ENCODE results near the gene CYB5RL. TPM values are rescaled to one million over a fixed set of nuclear protein-coding genes. Genes with fewer than 3 reads are reported as not detected.

Gene CYB5RL, protein sequence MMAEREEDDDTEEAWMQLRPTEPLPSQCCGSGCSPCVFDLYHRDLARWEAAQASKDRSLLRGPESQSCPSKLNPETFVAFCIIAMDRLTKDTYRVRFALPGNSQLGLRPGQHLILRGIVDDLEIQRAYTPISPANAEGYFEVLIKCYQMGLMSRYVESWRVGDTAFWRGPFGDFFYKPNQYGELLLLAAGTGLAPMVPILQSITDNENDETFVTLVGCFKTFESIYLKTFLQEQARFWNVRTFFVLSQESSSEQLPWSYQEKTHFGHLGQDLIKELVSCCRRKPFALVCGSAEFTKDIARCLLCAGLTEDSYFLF
- total RNA-seq = 6.6 TPM

GRCh38 chr1:54199765-54200518, at the start of gene CYB5RL, which contains the start of gene MRPL37:
CYB5RL (minus strand) TSS chr1:54200030; CDS start chr1:54195616, 4,414 bp downstream.
MRPL37 (plus strand) TSS chr1:54200167; CDS start chr1:54200244, 77 bp downstream.

GRCh38 chr1:54152696-54153095, 47.1 kb downstream of the CYB5RL start, which contains the start of gene CDCP2:
CDCP2 (minus strand) TSS chr1:54153000; CDS start chr1:54152922, 78 bp downstream.

Other genes with a start within 250 kb of the CYB5RL start
- gene LDLRAD1, start 181.8 kb downstream of the CYB5RL start, total RNA-seq = not detected
- gene TMEM59, start 146.8 kb downstream of the CYB5RL start, total RNA-seq = 94.8 TPM
- gene TCEANC2, start 146.4 kb downstream of the CYB5RL start, total RNA-seq = 7.5 TPM
- gene CDCP2, start 47.0 kb downstream of the CYB5RL start, total RNA-seq = not detected
- gene MRPL37, start 137 bp upstream of the CYB5RL start, total RNA-seq = 31.0 TPM
- gene SSBP3, start 206.4 kb upstream of the CYB5RL start, total RNA-seq = 58.8 TPM